Measurements from ENCODE around the gene MYOM1.

- no peak for TF ChIP-seq POLR2A (IDR thresholded peaks at IDR 0.05)
- TF ChIP-seq CTCF (IDR thresholded peaks at IDR 0.05), result no peak
Measured at GRCh38 chr18:3040173-3040572, 179.6 kb downstream of the MYOM1 start.

Measured in sigmoid colon (tissue), 3 donors.